CD4-positive, CD25-positive, alpha-beta regulatory T cell (primary cell): ENCODE data around the gene ARMC7. TPM values are rescaled to one million over a fixed set of nuclear protein-coding genes. Genes with fewer than 3 reads are reported as not detected.
"Not testable (repeated sequence)": the region's sequence is repeated elsewhere in the genome, so short reads cannot be mapped to it uniquely, and the experiment has no call there.

Experiments
- ATAC-seq, 2 donors: fragments of 150-1000 bp; cut with Tn5 transposase; one replicate each; pipeline ENCODE4 v1.10.0; 2021; ENCODE audit warnings: low read depth in 2 of 2, moderate number of reproducible peaks in 2 of 2, moderate library complexity in 1 of 2
- DNase-seq, 3 donors: peaks; one replicate each; pipeline versions ENCODE4 v3.0.0 to v3.0.0-alpha.2; 2012 to 2022; ENCODE audit warnings: mixed read lengths in 1 of 3
- H3K27ac ChIP-seq: one replicate; pipeline ENCODE4 v1.7.0; 2013; ENCODE audit warnings: mild to moderate bottlenecking, low read length; ENCODE audit not compliant: insufficient read depth, poor library complexity, severe bottlenecking
- H3K27me3 ChIP-seq: one replicate; pipeline ENCODE4 v1.7.0; 2013; ENCODE audit warnings: low read length; ENCODE audit not compliant: control insufficient read depth, insufficient read depth
- H3K36me3 ChIP-seq: one replicate; pipeline ENCODE4 v1.7.0; 2013; ENCODE audit warnings: mild to moderate bottlenecking, low read length, moderate library complexity; ENCODE audit not compliant: control insufficient read depth, insufficient read depth
- H3K4me1 ChIP-seq: 2 replicates; pipeline ENCODE4 v1.7.0; 2013; ENCODE audit warnings: mild to moderate bottlenecking, low read length; ENCODE audit not compliant: insufficient read depth, control insufficient read depth, poor library complexity, severe bottlenecking
- H3K4me3 ChIP-seq: one replicate; pipeline ENCODE4 v1.7.0; 2013; ENCODE audit warnings: low read depth, mild to moderate bottlenecking, low read length, moderate library complexity
- H3K9me3 ChIP-seq, 2 experiments: 1 replicate in 1 of 2; 2 replicates in 1 of 2; pipeline ENCODE4 v1.7.0; 2013; ENCODE audit warnings: low read length in 2 of 2, mild to moderate bottlenecking in 1 of 2, moderate library complexity in 1 of 2; ENCODE audit not compliant: control insufficient read depth in 2 of 2
- H3K27ac Mint-ChIP-seq, 3 donors: one replicate each; pipeline ENCODE4 v1.8.0; 2020 to 2022; ENCODE audit warnings: mild to moderate bottlenecking in 3 of 3, mixed read lengths in 3 of 3, moderate library complexity in 2 of 3
- H3K27me3 Mint-ChIP-seq: one replicate; pipeline ENCODE4 v1.8.0; 2022; ENCODE audit warnings: mild to moderate bottlenecking, mixed read lengths
- H3K36me3 Mint-ChIP-seq: one replicate; pipeline ENCODE4 v1.8.0; 2020; ENCODE audit warnings: mixed read lengths
- H3K4me1 Mint-ChIP-seq, 4 donors: one replicate each; pipeline ENCODE4 v1.8.0; 2020 to 2022; ENCODE audit warnings: mixed read lengths in 4 of 4, mild to moderate bottlenecking in 1 of 4
- H3K4me3 Mint-ChIP-seq, 4 donors: one replicate each; pipeline ENCODE4 v1.8.0; 2020 to 2022; ENCODE audit warnings: mild to moderate bottlenecking in 4 of 4, mixed read lengths in 4 of 4, moderate library complexity in 3 of 4
- H3K9me3 Mint-ChIP-seq, 7 donors: one replicate each; pipeline ENCODE4 v1.8.0; 2020 to 2022; ENCODE audit warnings: mixed read lengths in 7 of 7, mild to moderate bottlenecking in 3 of 7, moderate library complexity in 2 of 7
- polyA plus RNA-seq, 4 donors: library from polyadenylated mRNA; unstranded; fragments of 300-500 nt; fragmentation: Illumina TruSeq; gene quantifications; one replicate each; pipeline ENCODE4 v1.2.3, GENCODE V29; 2021
- total RNA-seq: library from RNA; stranded (reverse); gene quantifications from one replicate; pipeline ENCODE4 v1.2.3, GENCODE V29; 2022

The ARMC7 gene
- total and polyA plus RNA-seq, 5 donors from 2014 or later = 3.1 to 12.8 (median 4.4) TPM

DNA sequence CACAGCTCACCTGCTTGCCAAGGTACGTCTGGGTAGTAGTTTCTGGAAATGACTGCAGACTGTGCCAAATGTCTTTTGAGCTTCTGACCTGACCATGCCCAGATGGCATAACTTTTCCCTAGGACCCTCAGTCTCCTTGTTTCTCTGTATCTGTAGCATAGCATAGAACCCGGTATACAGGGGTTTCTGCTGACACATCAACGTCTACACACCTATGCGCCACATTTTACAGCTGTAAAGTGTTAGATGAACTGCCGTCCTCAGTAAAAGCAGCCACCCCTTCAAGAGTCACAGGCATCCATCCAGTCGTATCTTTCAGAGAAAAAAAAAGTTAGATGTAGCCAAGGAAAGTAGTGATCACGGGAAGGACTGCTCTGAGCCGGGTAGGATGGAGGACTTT lies 45.3 kb upstream of the ARMC7 start:
- no peaks in the 10 kb centered on the region for H3K9me3 ChIP-seq
- peaks cover 51% of the 10 kb centered on the region for H3K36me3 ChIP-seq
- Mint-ChIP-seq H3K4me3 (no peak overlapping the region), H3K9me3 (no peaks in the 10 kb centered on the region), H3K4me1 (peaks cover 0 to 27% (median 13%) of the 10 kb centered on the region in 4 donors), H3K27me3 (no peaks in the 10 kb centered on the region), H3K36me3 (peaks cover 16% of the 10 kb centered on the region), H3K27ac (peak overlapping the region in 1 of 3 donors; percentile 73)
- no peak overlapping the region for H3K27ac ChIP-seq
- no peak for ATAC-seq
- H3K4me3 ChIP-seq = no peak overlapping the region
- no peak for DNase-seq
- H3K27me3 ChIP-seq = no peaks in the 10 kb centered on the region
- H3K4me1 ChIP-seq = peaks cover 6% of the 10 kb centered on the region

GRCh38 chr17:75064867-75065561 lies 44.8 kb upstream of the ARMC7 start:
- Mint-ChIP-seq H3K27ac (peak overlapping the region in 1 of 3 donors; percentile 73), H3K9me3 (no peaks in the 10 kb centered on the region), H3K4me3 (no peak overlapping the region), H3K4me1 (peaks cover 0 to 27% (median 13%) of the 10 kb centered on the region in 4 donors), H3K36me3 (peaks cover 11% of the 10 kb centered on the region), H3K27me3 (no peaks in the 10 kb centered on the region)
- H3K9me3 ChIP-seq = no peaks in the 10 kb centered on the region
- H3K27ac ChIP-seq = no peak overlapping the region
- no peaks in the 10 kb centered on the region for H3K27me3 ChIP-seq
- no peak overlapping the region for H3K4me3 ChIP-seq
- H3K4me1 ChIP-seq = peaks cover 6% of the 10 kb centered on the region
- no peak for DNase-seq
- no peak for ATAC-seq
- peaks cover 46% of the 10 kb centered on the region for H3K36me3 ChIP-seq

GRCh38 chr17:75065562-75066151 lies 44.1 kb upstream of the ARMC7 start:
- H3K27me3 ChIP-seq = no peaks in the 10 kb centered on the region
- no peak overlapping the region for H3K4me3 ChIP-seq
- H3K27ac ChIP-seq = no peak overlapping the region
- Mint-ChIP-seq H3K9me3 (no peaks in the 10 kb centered on the region), H3K36me3 (peaks cover 8% of the 10 kb centered on the region), H3K27me3 (no peaks in the 10 kb centered on the region), H3K27ac (peak overlapping the region in 2 of 3 donors; percentile 31 to 72), H3K4me3 (no peak overlapping the region), H3K4me1 (peaks cover 0 to 24% (median 13%) of the 10 kb centered on the region in 4 donors)
- H3K9me3 ChIP-seq = no peaks in the 10 kb centered on the region
- H3K4me1 ChIP-seq = peaks cover 6% of the 10 kb centered on the region
- ATAC-seq (no peak), DNase-seq (no peak)
- peaks cover 42% of the 10 kb centered on the region for H3K36me3 ChIP-seq

DNA sequence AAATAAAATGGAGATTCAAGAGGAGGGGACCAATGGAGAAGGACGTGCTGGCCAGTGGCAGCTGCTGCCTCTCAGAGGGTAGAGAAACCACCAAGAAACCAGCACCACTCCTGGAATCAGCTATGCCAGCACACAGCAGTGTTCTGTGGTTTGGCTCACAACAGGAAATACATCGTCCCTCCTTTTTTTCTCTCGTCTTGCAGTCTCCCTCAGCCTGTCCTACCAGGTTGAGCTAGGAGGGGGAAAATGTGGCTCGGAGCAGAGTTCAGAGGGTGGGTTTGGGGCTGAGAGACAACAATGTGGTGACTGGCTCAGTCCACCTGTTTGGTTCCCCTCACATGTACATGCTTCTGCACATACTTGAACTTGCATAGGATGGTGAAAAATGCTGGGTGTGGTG lies 41.9 kb upstream of the ARMC7 start:
- peak; percentile 70 to 78 for ATAC-seq
- peak in 1 of 3 donors; percentile 80 for DNase-seq
- Mint-ChIP-seq H3K4me3 (peak overlapping the region in 3 of 4 donors; percentile 45 to 69 (median 60)), H3K9me3 (no peaks in the 10 kb centered on the region), H3K36me3 (peaks cover 4% of the 10 kb centered on the region), H3K27me3 (no peaks in the 10 kb centered on the region), H3K27ac (peak overlapping the region in 2 of 3 donors; percentile 73 to 87), H3K4me1 (peaks cover 0 to 24% (median 13%) of the 10 kb centered on the region in 4 donors)
- Histone ChIP-seq H3K4me1 (peaks cover 6% of the 10 kb centered on the region), H3K4me3 (peak overlapping the region; percentile 19), H3K27ac (no peak overlapping the region), H3K9me3 (no peaks in the 10 kb centered on the region), H3K27me3 (no peaks in the 10 kb centered on the region), H3K36me3 (peaks cover 22% of the 10 kb centered on the region)

GRCh38 chr17:75068750-75069149 lies 41.0 kb upstream of the ARMC7 start:
- Histone ChIP-seq H3K4me3 (no peak overlapping the region), H3K27ac (no peak overlapping the region), H3K9me3 (no peaks in the 10 kb centered on the region), H3K36me3 (peaks cover 13% of the 10 kb centered on the region), H3K4me1 (peaks cover 6% of the 10 kb centered on the region), H3K27me3 (no peaks in the 10 kb centered on the region)
- Mint-ChIP-seq H3K27ac (peak overlapping the region in 1 of 3 donors; percentile 56), H3K9me3 (no peaks in the 10 kb centered on the region), H3K4me1 (peaks cover 0 to 23% (median 11%) of the 10 kb centered on the region in 4 donors), H3K4me3 (no peak overlapping the region), H3K36me3 (peaks cover 4% of the 10 kb centered on the region), H3K27me3 (no peaks in the 10 kb centered on the region)
- no peak for DNase-seq
- no peak for ATAC-seq

- Histone ChIP-seq H3K4me1 (peaks cover 6% of the 10 kb centered on the region), H3K36me3 (peaks cover 3% of the 10 kb centered on the region), H3K27me3 (no peaks in the 10 kb centered on the region), H3K9me3 (no peaks in the 10 kb centered on the region), H3K4me3 (no peak overlapping the region), H3K27ac (no peak overlapping the region)
- Mint-ChIP-seq H3K36me3 (no peaks in the 10 kb centered on the region), H3K27me3 (no peaks in the 10 kb centered on the region), H3K4me1 (peaks cover 0 to 23% (median 11%) of the 10 kb centered on the region in 4 donors), H3K4me3 (no peak overlapping the region), H3K27ac (peak overlapping the region in 2 of 3 donors; percentile 38 to 71), H3K9me3 (no peaks in the 10 kb centered on the region)
- peak in 1 of 3 donors; percentile 51 for DNase-seq
- ATAC-seq = no peak
Measured at GRCh38 chr17:75069783-75070182, 40.0 kb upstream of the ARMC7 start.

GRCh38 chr17:75071478-75072271 lies 38.1 kb upstream of the ARMC7 start:
- not testable (repeated sequence) for H3K27me3 Mint-ChIP-seq, H3K9me3 ChIP-seq, H3K36me3 Mint-ChIP-seq, H3K27ac ChIP-seq, H3K4me3 ChIP-seq, H3K4me1 ChIP-seq, H3K9me3 Mint-ChIP-seq, H3K27ac Mint-ChIP-seq, H3K36me3 ChIP-seq, ATAC-seq, H3K4me3 Mint-ChIP-seq, DNase-seq, H3K27me3 ChIP-seq
- peaks cover 0 to 19% (median 9%) of the 10 kb centered on the region in 4 donors for H3K4me1 Mint-ChIP-seq
